H9 (cell line): Measurements from ENCODE around the gene CACNB4. TPM values are rescaled to one million over a fixed set of nuclear protein-coding genes. Genes with fewer than 3 reads are reported as not detected.

Experiments used
- DNase-seq: peaks from one replicate; pipeline ENCODE4 v3.0.0-alpha.2; 2017
- H2AFZ ChIP-seq: one replicate; pipeline ENCODE4 v1.6.1; 2013; ENCODE audit warnings: mild to moderate bottlenecking, low read length, control low read depth, moderate library complexity
- H2AK5ac ChIP-seq: 2 replicates; pipeline ENCODE4 v1.6.1; 2013; ENCODE audit warnings: low read length, control low read depth, mixed read lengths; ENCODE audit not compliant: insufficient read length
- H2BK120ac ChIP-seq: one replicate; pipeline ENCODE4 v1.6.1; 2013; ENCODE audit warnings: low read depth, mild to moderate bottlenecking, low read length, control low read depth, inconsistent platforms; ENCODE audit not compliant: poor library complexity, severe bottlenecking
- H2BK12ac ChIP-seq: 2 replicates; pipeline ENCODE4 v1.6.1; 2013; ENCODE audit warnings: low read length, control low read depth, mixed read lengths, low read depth; ENCODE audit not compliant: insufficient read length
- H2BK15ac ChIP-seq: 2 replicates; pipeline ENCODE4 v1.6.1; 2013; ENCODE audit warnings: low read depth, low read length, control low read depth
- H2BK20ac ChIP-seq: one replicate; pipeline ENCODE4 v1.6.1; 2013; ENCODE audit warnings: low read depth, mild to moderate bottlenecking, low read length, control low read depth, inconsistent platforms; ENCODE audit not compliant: poor library complexity, severe bottlenecking
- H2BK5ac ChIP-seq: 2 replicates; pipeline ENCODE4 v1.6.1; 2013; ENCODE audit warnings: low read length, control low read depth, mixed read lengths; ENCODE audit not compliant: insufficient read length
- H3K14ac ChIP-seq: 2 replicates; pipeline ENCODE4 v1.6.1; 2013; ENCODE audit warnings: low read length, control low read depth; ENCODE audit not compliant: insufficient read depth
- H3K18ac ChIP-seq: 2 replicates; pipeline ENCODE4 v1.6.1; 2013; ENCODE audit warnings: low read depth, mild to moderate bottlenecking, mixed read lengths, low read length, control low read depth; ENCODE audit not compliant: insufficient read length
- H3K23ac ChIP-seq: 2 replicates; pipeline ENCODE4 v1.6.1; 2013; ENCODE audit warnings: low read length, control low read depth, mixed read lengths, low read depth; ENCODE audit not compliant: insufficient read length
- H3K23me2 ChIP-seq: 2 replicates; pipeline ENCODE4 v1.6.1; 2013; ENCODE audit warnings: low read depth, mild to moderate bottlenecking, mixed read lengths, low read length, control low read depth; ENCODE audit not compliant: insufficient read length, poor library complexity, severe bottlenecking
- H3K27ac ChIP-seq: 2 replicates; pipeline ENCODE4 v1.5.1; 2013; ENCODE audit warnings: low read length, control low read depth, mixed read lengths, low read depth; ENCODE audit not compliant: insufficient read length
- H3K27me3 ChIP-seq: 2 replicates; pipeline ENCODE4 v1.6.1; 2013; ENCODE audit warnings: low read length, control low read depth, inconsistent platforms; ENCODE audit not compliant: insufficient read depth
- H3K4ac ChIP-seq: 2 replicates; pipeline ENCODE4 v1.6.1; 2013; ENCODE audit warnings: low read depth, mild to moderate bottlenecking, control low read depth, inconsistent platforms, low read length, moderate library complexity
- H3K4me1 ChIP-seq: 2 replicates; pipeline ENCODE4 v1.6.1; 2013; ENCODE audit warnings: low read length, control low read depth, inconsistent platforms; ENCODE audit not compliant: insufficient read depth
- H3K4me2 ChIP-seq: 2 replicates; pipeline ENCODE4 v1.6.1; 2013; ENCODE audit warnings: low read length, control low read depth, mixed read lengths; ENCODE audit not compliant: insufficient read length, insufficient read depth
- H3K56ac ChIP-seq: 2 replicates; pipeline ENCODE4 v1.6.1; 2013; ENCODE audit warnings: low read depth, mild to moderate bottlenecking, mixed read lengths, low read length, control low read depth; ENCODE audit not compliant: insufficient read length
- H3K79me1 ChIP-seq: 2 replicates; pipeline ENCODE4 v1.6.1; 2013; ENCODE audit warnings: low read depth, mild to moderate bottlenecking, moderate library complexity, low read length, control low read depth, inconsistent platforms; ENCODE audit not compliant: insufficient read depth, poor library complexity, severe bottlenecking
- H3K79me2 ChIP-seq: 2 replicates; pipeline ENCODE4 v1.6.1; 2013; ENCODE audit warnings: low read length, control low read depth, inconsistent platforms; ENCODE audit not compliant: insufficient read depth
- H3K9ac ChIP-seq: 2 replicates; pipeline ENCODE4 v1.6.1; 2013; ENCODE audit warnings: low read length, control low read depth, mixed read lengths; ENCODE audit not compliant: insufficient read length; ENCODE audit errors: extremely low read depth
- H3K9me3 ChIP-seq: one replicate; pipeline ENCODE4 v1.6.1; 2013; ENCODE audit warnings: low read depth, low read length, inconsistent platforms; ENCODE audit not compliant: control insufficient read depth
- H3T11ph ChIP-seq: one replicate; pipeline ENCODE4 v1.6.1; 2013; ENCODE audit warnings: mild to moderate bottlenecking, low read length, control low read depth, inconsistent platforms
- H4K20me1 ChIP-seq: one replicate; pipeline ENCODE4 v1.6.1; 2013; ENCODE audit not compliant: control insufficient read depth, insufficient read length, insufficient read depth
- H4K5ac ChIP-seq: 2 replicates; pipeline ENCODE4 v1.6.1; 2013; ENCODE audit warnings: low read depth, mild to moderate bottlenecking, mixed read lengths, low read length, control low read depth; ENCODE audit not compliant: insufficient read length
- H4K8ac ChIP-seq: replicated peaks from 2 replicates; pipeline ENCODE4 v1.6.1; 2013; ENCODE audit warnings: low read length, control low read depth, mixed read lengths, low read depth; ENCODE audit not compliant: insufficient read length
- H4K91ac ChIP-seq: 2 replicates; pipeline ENCODE4 v1.6.1; 2013; ENCODE audit warnings: low read depth, mild to moderate bottlenecking, moderate library complexity, mixed read lengths, low read length, control low read depth; ENCODE audit not compliant: insufficient read length
- H3K27ac Mint-ChIP-seq, 3 experiments: 2 replicates in 2 of 3; 3 replicates in 1 of 3; pipeline ENCODE4 v1.8.0; 2020 to 2021; ENCODE audit warnings: mixed read lengths in 3 of 3, mild to moderate bottlenecking in 1 of 3, moderate library complexity in 1 of 3
- H3K27me3 Mint-ChIP-seq: 2 replicates; pipeline ENCODE4 v1.8.0; 2021; ENCODE audit warnings: low read depth, mild to moderate bottlenecking, moderate library complexity, mixed read lengths
- H3K36me3 Mint-ChIP-seq, 3 experiments: 2 replicates in 2 of 3; 3 replicates in 1 of 3; pipeline ENCODE4 v1.8.0; 2020 to 2021; ENCODE audit warnings: low read depth in 3 of 3, mixed read lengths in 3 of 3; ENCODE audit not compliant: insufficient read depth in 1 of 3
- H3K4me1 Mint-ChIP-seq, 2 experiments: 2 replicates each; pipeline ENCODE4 v1.8.0; 2020; ENCODE audit warnings: mixed read lengths in 2 of 2
- H3K4me3 Mint-ChIP-seq, 2 experiments: 2 replicates in 1 of 2; 3 replicates in 1 of 2; pipeline ENCODE4 v1.8.0; 2020 to 2021; ENCODE audit warnings: mild to moderate bottlenecking in 2 of 2, mixed read lengths in 2 of 2, moderate library complexity in 1 of 2
- H3K9me3 Mint-ChIP-seq, 2 experiments: 2 replicates in 1 of 2; 3 replicates in 1 of 2; pipeline ENCODE4 v1.8.0; 2020; ENCODE audit warnings: mild to moderate bottlenecking in 2 of 2, mixed read lengths in 2 of 2, moderate library complexity in 1 of 2
- WGBS: extraction: QIAGEN DNeasy Blood & Tissue Kit; methylation state at CpG from one replicate; pipeline ENCODE4 v1.1.7; 2013; ENCODE audit warnings: missing lambda C conversion rate, low lambda C conversion rate, mixed read lengths; ENCODE audit not compliant: insufficient read length; ENCODE audit errors: extremely low coverage; 5-methylcytosine and 5-hydroxymethylcytosine counted together
- total RNA-seq: library from RNA; stranded (reverse); gene quantifications from 2 replicates; pipeline ENCODE4 v1.2.1, GENCODE V29; 2021
- TF ChIP-seq, protein P1 (sequence below): fragments of 200-600 bp; sonication (generic); conservative IDR thresholded peaks from 3 replicates; pipeline ENCODE4 v1.8.0; 2021; ENCODE audit warnings: antibody characterized with exemption, mild to moderate bottlenecking

The CACNB4 gene
- total RNA-seq, 1 experiment from 2014 or later = 1.4 TPM

DNA sequence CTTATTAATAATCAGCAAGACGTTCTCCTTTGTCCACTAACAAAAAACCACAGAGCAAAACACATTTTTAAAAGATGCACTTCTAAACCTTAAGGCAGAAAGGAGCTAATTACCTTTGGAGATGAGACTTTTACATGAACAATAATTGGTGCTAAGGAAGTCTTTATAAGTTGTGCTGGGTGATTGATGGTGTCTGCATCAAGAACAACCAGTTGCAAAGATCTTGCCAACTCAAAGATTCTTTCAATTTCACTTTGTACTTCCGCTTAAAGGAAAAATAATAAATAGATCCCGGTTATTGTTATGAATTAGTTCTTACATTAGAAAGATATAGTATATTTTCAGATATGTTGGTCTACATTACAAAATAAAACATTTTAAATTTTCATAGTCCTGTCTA lies 243.7 kb downstream of the CACNB4 start:
- no peak overlapping the region for H4K5ac ChIP-seq
- H2BK5ac ChIP-seq = no peak overlapping the region
- H3K23ac ChIP-seq = no peak overlapping the region
- no peak overlapping the region for H3K4ac ChIP-seq
- H3K23me2 ChIP-seq = no peaks in the 10 kb centered on the region
- H3K56ac ChIP-seq = no peak overlapping the region
- H4K8ac ChIP-seq = no peak overlapping the region
- TF ChIP-seq, protein P1, sequence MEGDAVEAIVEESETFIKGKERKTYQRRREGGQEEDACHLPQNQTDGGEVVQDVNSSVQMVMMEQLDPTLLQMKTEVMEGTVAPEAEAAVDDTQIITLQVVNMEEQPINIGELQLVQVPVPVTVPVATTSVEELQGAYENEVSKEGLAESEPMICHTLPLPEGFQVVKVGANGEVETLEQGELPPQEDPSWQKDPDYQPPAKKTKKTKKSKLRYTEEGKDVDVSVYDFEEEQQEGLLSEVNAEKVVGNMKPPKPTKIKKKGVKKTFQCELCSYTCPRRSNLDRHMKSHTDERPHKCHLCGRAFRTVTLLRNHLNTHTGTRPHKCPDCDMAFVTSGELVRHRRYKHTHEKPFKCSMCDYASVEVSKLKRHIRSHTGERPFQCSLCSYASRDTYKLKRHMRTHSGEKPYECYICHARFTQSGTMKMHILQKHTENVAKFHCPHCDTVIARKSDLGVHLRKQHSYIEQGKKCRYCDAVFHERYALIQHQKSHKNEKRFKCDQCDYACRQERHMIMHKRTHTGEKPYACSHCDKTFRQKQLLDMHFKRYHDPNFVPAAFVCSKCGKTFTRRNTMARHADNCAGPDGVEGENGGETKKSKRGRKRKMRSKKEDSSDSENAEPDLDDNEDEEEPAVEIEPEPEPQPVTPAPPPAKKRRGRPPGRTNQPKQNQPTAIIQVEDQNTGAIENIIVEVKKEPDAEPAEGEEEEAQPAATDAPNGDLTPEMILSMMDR = no peak
- H3T11ph ChIP-seq = no peak overlapping the region
- no peak overlapping the region for H2BK20ac ChIP-seq
- H4K91ac ChIP-seq = no peak overlapping the region
- H2AK5ac ChIP-seq = no peak overlapping the region
- Mint-ChIP-seq H3K9me3 (no peaks in the 10 kb centered on the region), H3K36me3 (no peaks in the 10 kb centered on the region), H3K4me1 (0 out of 4 replicates have a peak, but pooled peaks cover 4 to 5% of the 10 kb centered on the region in 2 experiments), H3K4me3 (no peak overlapping the region), H3K27ac (no peak overlapping the region), H3K27me3 (no peaks in the 10 kb centered on the region)
- no peak for DNase-seq
- H2BK15ac ChIP-seq = no peak overlapping the region
- no peak overlapping the region for H2AFZ ChIP-seq
- no peaks in the 10 kb centered on the region for H3K4me1 ChIP-seq
- H3K79me2 ChIP-seq = no peaks in the 10 kb centered on the region
- no peak overlapping the region for H2BK120ac ChIP-seq
- no peaks in the 10 kb centered on the region for H3K9me3 ChIP-seq
- H4K20me1 ChIP-seq = no peaks in the 10 kb centered on the region
- H3K9ac ChIP-seq = no peak overlapping the region
- no peak overlapping the region for H3K14ac ChIP-seq
- H3K27ac ChIP-seq = no peak overlapping the region
- H2BK12ac ChIP-seq = no peak overlapping the region
- no peak overlapping the region for H3K4me2 ChIP-seq
- no peak overlapping the region for H3K18ac ChIP-seq
- H3K27me3 ChIP-seq = no peaks in the 10 kb centered on the region
- no peaks in the 10 kb centered on the region for H3K79me1 ChIP-seq
- WGBS = no CpG with 5 or more reads among the region's 3 CpGs
